ENCODE measurements around the gene ARMC2. TPM values are rescaled to one million over a fixed set of nuclear protein-coding genes. Genes with fewer than 3 reads are reported as not detected.
A peak's percentile ranks its signal among the peaks of the same experiment; 100 is the strongest.

The ARMC2 gene
- polyA plus RNA-seq, 1 of the 3 experiments (the other 2 are of a cell fraction): 2.4 TPM

- TF ChIP-seq, protein P1, sequence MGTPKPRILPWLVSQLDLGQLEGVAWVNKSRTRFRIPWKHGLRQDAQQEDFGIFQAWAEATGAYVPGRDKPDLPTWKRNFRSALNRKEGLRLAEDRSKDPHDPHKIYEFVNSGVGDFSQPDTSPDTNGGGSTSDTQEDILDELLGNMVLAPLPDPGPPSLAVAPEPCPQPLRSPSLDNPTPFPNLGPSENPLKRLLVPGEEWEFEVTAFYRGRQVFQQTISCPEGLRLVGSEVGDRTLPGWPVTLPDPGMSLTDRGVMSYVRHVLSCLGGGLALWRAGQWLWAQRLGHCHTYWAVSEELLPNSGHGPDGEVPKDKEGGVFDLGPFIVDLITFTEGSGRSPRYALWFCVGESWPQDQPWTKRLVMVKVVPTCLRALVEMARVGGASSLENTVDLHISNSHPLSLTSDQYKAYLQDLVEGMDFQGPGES (IDR thresholded peaks at IDR 0.05; ENCODE audit: low read depth, low read length): no peak
- TF ChIP-seq RCOR1 (IDR thresholded peaks at IDR 0.05; ENCODE audit: low read length) (no peak), USF2 (IDR thresholded peaks at IDR 0.05; ENCODE audit: borderline replicate concordance, low read depth, low read length) (no peak)
Measured at GRCh38 chr6:108805611-108806167, 42.5 kb upstream of the ARMC2 start (continued).

GRCh38 chr6:108806171-108806570 lies 42.1 kb upstream of the ARMC2 start:
- H2AFZ ChIP-seq (ENCODE audit: low read depth): no peak overlapping the region
- H3K9ac ChIP-seq: no peak overlapping the region
- H3K36me3 ChIP-seq (replicated peaks in 1 of 2; ENCODE audit: control insufficient read depth in 1 of 2, insufficient read depth in 2 of 2, low read length in 1 of 2): no peaks in the 10 kb centered on the region
- H3K27me3 ChIP-seq (ENCODE audit: insufficient read depth): no peaks in the 10 kb centered on the region
- no peak overlapping the region for H3K4me2 ChIP-seq
- no peaks in the 10 kb centered on the region for H4K20me1 ChIP-seq (ENCODE audit: insufficient read depth)
- H3K9me3 ChIP-seq: no peaks in the 10 kb centered on the region
- H3K27ac ChIP-seq (ENCODE audit: low read depth in 2 of 2, low read length in 1 of 2): peak overlapping the region in 1 of 2 experiments; percentile 78; a peak in 2 of 4 replicates
- no peaks in the 10 kb centered on the region for H3F3A ChIP-seq (replicated peaks; ENCODE audit: insufficient read depth)
- CTCF ChIA-PET: interaction anchor here (1.2 to 1.7 kb wide), 5 partner anchors 23 to 264 kb away, joined by 3 to 6 read pairs (median 4); no protein-coding TSS in a partner anchor
- no peak for DNase-seq
- H3K4me3 ChIP-seq (ENCODE audit: low read depth in 2 of 2, low read length in 1 of 2): no peak overlapping the region
- POLR2A ChIA-PET: no interaction called here
- H3K79me2 ChIP-seq (ENCODE audit: insufficient read depth): no peaks in the 10 kb centered on the region
- H3K4me1 ChIP-seq (ENCODE audit: control insufficient read depth in 1 of 2, insufficient read depth in 2 of 2, low read depth in 1 of 2, low read length in 1 of 2): peaks cover 0 to 33% of the 10 kb centered on the region in 2 experiments; a peak in 1 of 4 replicates
- 48% methylated on average over 3 of the region's 3 CpGs for WGBS (ENCODE audit: low lambda C conversion rate)
- H3K9me2 ChIP-seq: no peaks in the 10 kb centered on the region
- TF ChIP-seq REST (IDR thresholded peaks at IDR 0.05; ENCODE audit: low read depth, low read length) (no peak), CHD2 (IDR thresholded peaks at IDR 0.05; ENCODE audit: low read length, partially characterized antibody) (no peak), FOXJ3 (CRISPR knock-in tag; IDR thresholded peaks at IDR 0.05) (no peak), GATA2 (CRISPR knock-in tag; IDR thresholded peaks at IDR 0.05) (no peak), RXRA (IDR thresholded peaks at IDR 0.05; ENCODE audit: borderline replicate concordance, low read depth) (no peak), RFX5 (IDR thresholded peaks at IDR 0.05; ENCODE audit: low read length) (no peak), POLR2AphosphoS5 (IDR thresholded peaks at IDR 0.05; ENCODE audit: low read depth, low read length) (no peak), NFIC (IDR thresholded peaks at IDR 0.05; ENCODE audit: borderline replicate concordance) (no peak), NRF1 (IDR thresholded peaks at IDR 0.05; ENCODE audit: low read depth, low read length) (no peak), SMC3 (IDR thresholded peaks at IDR 0.05; ENCODE audit: low read depth, low read length) (no peak), SIN3A (IDR thresholded peaks at IDR 0.05; ENCODE audit: borderline replicate concordance, low read depth, low read length) (no peak), TAF1 (IDR thresholded peaks at IDR 0.05; ENCODE audit: borderline replicate concordance, low read depth, low read length) (no peak), GABPA (IDR thresholded peaks at IDR 0.05; ENCODE audit: low read depth) (no peak), RAD21 (IDR thresholded peaks at IDR 0.05; ENCODE audit: low read length) (no peak), CTCF (IDR thresholded peaks at IDR 0.05) (no peak), JUND (IDR thresholded peaks at IDR 0.05) (no peak)
- TF ChIP-seq, protein P2, sequence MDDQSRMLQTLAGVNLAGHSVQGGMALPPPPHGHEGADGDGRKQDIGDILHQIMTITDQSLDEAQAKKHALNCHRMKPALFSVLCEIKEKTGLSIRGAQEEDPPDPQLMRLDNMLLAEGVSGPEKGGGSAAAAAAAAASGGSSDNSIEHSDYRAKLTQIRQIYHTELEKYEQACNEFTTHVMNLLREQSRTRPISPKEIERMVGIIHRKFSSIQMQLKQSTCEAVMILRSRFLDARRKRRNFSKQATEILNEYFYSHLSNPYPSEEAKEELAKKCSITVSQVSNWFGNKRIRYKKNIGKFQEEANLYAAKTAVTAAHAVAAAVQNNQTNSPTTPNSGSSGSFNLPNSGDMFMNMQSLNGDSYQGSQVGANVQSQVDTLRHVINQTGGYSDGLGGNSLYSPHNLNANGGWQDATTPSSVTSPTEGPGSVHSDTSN (IDR thresholded peaks at IDR 0.05): no peak
- TF ChIP-seq, protein P3, sequence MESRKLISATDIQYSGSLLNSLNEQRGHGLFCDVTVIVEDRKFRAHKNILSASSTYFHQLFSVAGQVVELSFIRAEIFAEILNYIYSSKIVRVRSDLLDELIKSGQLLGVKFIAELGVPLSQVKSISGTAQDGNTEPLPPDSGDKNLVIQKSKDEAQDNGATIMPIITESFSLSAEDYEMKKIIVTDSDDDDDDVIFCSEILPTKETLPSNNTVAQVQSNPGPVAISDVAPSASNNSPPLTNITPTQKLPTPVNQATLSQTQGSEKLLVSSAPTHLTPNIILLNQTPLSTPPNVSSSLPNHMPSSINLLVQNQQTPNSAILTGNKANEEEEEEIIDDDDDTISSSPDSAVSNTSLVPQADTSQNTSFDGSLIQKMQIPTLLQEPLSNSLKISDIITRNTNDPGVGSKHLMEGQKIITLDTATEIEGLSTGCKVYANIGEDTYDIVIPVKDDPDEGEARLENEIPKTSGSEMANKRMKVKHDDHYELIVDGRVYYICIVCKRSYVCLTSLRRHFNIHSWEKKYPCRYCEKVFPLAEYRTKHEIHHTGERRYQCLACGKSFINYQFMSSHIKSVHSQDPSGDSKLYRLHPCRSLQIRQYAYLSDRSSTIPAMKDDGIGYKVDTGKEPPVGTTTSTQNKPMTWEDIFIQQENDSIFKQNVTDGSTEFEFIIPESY (IDR thresholded peaks at IDR 0.05; ENCODE audit: borderline replicate concordance, low read depth): no peak
